Esophagus muscularis mucosa (tissue), 4 donors: ENCODE measurements around the gene HSD17B1. TPM values are rescaled to one million over a fixed set of nuclear protein-coding genes. Genes with fewer than 3 reads are reported as not detected.

ENCODE experiments used
- DNase-seq: peaks from one replicate; pipeline ENCODE4 v3.0.0-alpha.2; 2017; ENCODE audit errors: extremely low spot score
- H3K27ac ChIP-seq, 4 donors: fragments of 200-600 bp; sonication (generic); replicated peaks in 1 of 4; 1 replicate in 3 of 4; 2 replicates in 1 of 4; pipeline ENCODE4 v1.5.1; 2016 to 2019; ENCODE audit warnings: mild to moderate bottlenecking in 1 of 4
- H3K27me3 ChIP-seq, 4 donors: fragments of 200-600 bp; sonication (generic); one replicate each; pipeline versions ENCODE4 v1.5.1 to v1.6.0; 2016 to 2019
- H3K36me3 ChIP-seq, 4 donors: fragments of 200-600 bp; sonication (generic); one replicate each; pipeline ENCODE4 v1.5.1; 2016 to 2019
- H3K4me1 ChIP-seq, 4 donors: fragments of 200-600 bp; sonication (generic); one replicate each; pipeline ENCODE4 v1.5.1; 2016 to 2019
- H3K4me3 ChIP-seq, 4 donors: fragments of 200-600 bp; sonication (generic); 1 replicate in 2 of 4; 2 replicates in 2 of 4; pipeline ENCODE4 v1.5.1; 2016 to 2019; ENCODE audit warnings: mild to moderate bottlenecking in 4 of 4, moderate library complexity in 1 of 4
- H3K9me3 ChIP-seq, 4 donors: fragments of 200-600 bp; sonication (generic); 1 replicate in 3 of 4; 2 replicates in 1 of 4; pipeline ENCODE4 v1.5.1; 2016 to 2019
- CTCF ChIP-seq, 3 experiments: fragments of 200-600 bp in 2 of 3; fragments of 450-650 bp in 1 of 3; sonication (generic) in 2 of 3; IDR thresholded peaks; one replicate each; pipeline ENCODE4 v1.5.1; 2017 to 2019; ENCODE audit warnings: antibody characterized with exemption in 3 of 3, mild to moderate bottlenecking in 2 of 3, moderate library complexity in 1 of 3
- EP300 ChIP-seq: sonication (generic); formaldehyde crosslinking; IDR thresholded peaks from one replicate; pipeline ENCODE4 v1.6.1; 2017; ENCODE audit warnings: antibody characterized with exemption
- POLR2A ChIP-seq: fragments of 450-650 bp; IDR thresholded peaks from one replicate; pipeline ENCODE4 v1.6.1; 2017; ENCODE audit warnings: antibody characterized with exemption, moderate library complexity, mild to moderate bottlenecking, low read depth
- POLR2AphosphoS5 ChIP-seq, 2 donors: sonication (generic); formaldehyde crosslinking; IDR thresholded peaks; one replicate each; pipeline ENCODE4 v1.6.1; 2017; ENCODE audit warnings: antibody characterized with exemption in 2 of 2
- WGBS: methylation state at CpG from one replicate; pipeline ENCODE4 v1.1.5; 2018; 5-methylcytosine and 5-hydroxymethylcytosine counted together
- intact Hi-C: fragments of 100-400 bp; cut with DNase I; formaldehyde crosslinking; loops from one replicate; pipeline ENCODE4 v1.15.1; 2023
- total RNA-seq, 4 donors: library from RNA; depleted of rRNA; stranded (reverse); fragments of >200 nt; gene quantifications; one replicate each; pipeline versions ENCODE4 v1.1.0 to v1.2.1, GENCODE V29; 2016

The HSD17B1 gene
- total RNA-seq, 4 donors from 2014 or later = 0.13 to 2.5 (median 0.62) TPM

- H3K27me3 ChIP-seq = no peaks in the 10 kb centered on the region
- H3K9me3 ChIP-seq = no peaks in the 10 kb centered on the region
- peak overlapping the region in 1 of 4 donors; percentile 7 for H3K4me3 ChIP-seq
- 20% methylated on average over 1 of the region's 11 CpGs for WGBS
- peaks cover 76 to 98% (median 93%) of the 10 kb centered on the region in 4 donors for H3K4me1 ChIP-seq
- no peak for DNase-seq
- H3K27ac ChIP-seq = peak overlapping the region; percentile 94 to 98 (median 96)
- peaks cover 0 to 22% (median 6%) of the 10 kb centered on the region in 4 donors for H3K36me3 ChIP-seq
- intact Hi-C loops = no loop called here
- TF ChIP-seq CTCF (IDR thresholded peaks at IDR 0.05) (no peak), EP300 (no peak), POLR2AphosphoS5 (IDR thresholded peaks at IDR 0.05) (peak in 1 of 2 donors; percentile 19), POLR2A (no peak)
These were observed 31.0 kb upstream of the HSD17B1 start for GRCh38 chr17:42521666-42522262.

GRCh38 chr17:42522263-42522790 lies 30.4 kb upstream of the HSD17B1 start:
- Histone ChIP-seq H3K4me3 (peak overlapping the region in 1 of 4 donors; percentile 7), H3K4me1 (peaks cover 70 to 98% (median 93%) of the 10 kb centered on the region in 4 donors), H3K9me3 (no peaks in the 10 kb centered on the region), H3K27me3 (no peaks in the 10 kb centered on the region), H3K36me3 (peaks cover 0 to 19% (median 3%) of the 10 kb centered on the region in 4 donors), H3K27ac (peak overlapping the region; percentile 94 to 98 (median 96))
- intact Hi-C loops = no loop called here
- DNase-seq = no peak
- 34% methylated on average over 6 of the region's 9 CpGs for WGBS
- no peak for TF ChIP-seq EP300
- no peak for TF ChIP-seq POLR2A
- no peak for TF ChIP-seq CTCF (IDR thresholded peaks at IDR 0.05)
- no peak for TF ChIP-seq POLR2AphosphoS5 (IDR thresholded peaks at IDR 0.05)

GRCh38 chr17:42522798-42523278 lies 29.9 kb upstream of the HSD17B1 start:
- intact Hi-C loops = no loop called here
- H3K36me3 ChIP-seq = peaks cover 0 to 19% (median 3%) of the 10 kb centered on the region in 4 donors
- TF ChIP-seq EP300 (no peak), CTCF (IDR thresholded peaks at IDR 0.05) (no peak), POLR2A (no peak), POLR2AphosphoS5 (IDR thresholded peaks at IDR 0.05) (no peak)
- H3K9me3 ChIP-seq = no peaks in the 10 kb centered on the region
- peak overlapping the region; percentile 94 to 98 (median 96) for H3K27ac ChIP-seq
- H3K4me3 ChIP-seq = no peak overlapping the region
- H3K27me3 ChIP-seq = no peaks in the 10 kb centered on the region
- WGBS = 100% methylated on average over 1 of the region's 8 CpGs
- peaks cover 65 to 96% (median 91%) of the 10 kb centered on the region in 4 donors for H3K4me1 ChIP-seq
- DNase-seq = no peak

GRCh38 chr17:42525221-42525620 lies 27.5 kb upstream of the HSD17B1 start:
- Histone ChIP-seq H3K9me3 (no peaks in the 10 kb centered on the region), H3K27me3 (no peaks in the 10 kb centered on the region), H3K4me1 (peaks cover 41 to 80% (median 74%) of the 10 kb centered on the region in 4 donors), H3K36me3 (peaks cover 0 to 19% (median 3%) of the 10 kb centered on the region in 4 donors), H3K27ac (peak overlapping the region; percentile 94 to 98 (median 96)), H3K4me3 (no peak overlapping the region)
- TF ChIP-seq POLR2AphosphoS5 (IDR thresholded peaks at IDR 0.05) (no peak), CTCF (IDR thresholded peaks at IDR 0.05) (no peak), EP300 (no peak), POLR2A (no peak)
- intact Hi-C loops = no loop called here
- 52% methylated on average over 2 of the region's 2 CpGs for WGBS
- DNase-seq = no peak
